H1 (cell line): ENCODE measurements around the gene BCL2L1. TPM values are rescaled to one million over a fixed set of nuclear protein-coding genes. Genes with fewer than 3 reads are reported as not detected.

Experiments used
- CBX5 ChIP-seq: fragments of 300-800, 300-1000 bp; sonication (generic); IDR thresholded peaks from 2 replicates; pipeline ENCODE4 v1.7.1; 2016; ENCODE audit warnings: antibody characterized with exemption, low read length, low read depth
- CBX8 ChIP-seq: fragments of 300-800, 300-1000 bp; sonication (generic); IDR thresholded peaks from 2 replicates; pipeline ENCODE4 v1.7.1; 2016; ENCODE audit warnings: low read depth, low read length, borderline replicate concordance
- CHD2 ChIP-seq: IDR thresholded peaks from 2 replicates; pipeline ENCODE4 v1.6.1; 2012; ENCODE audit warnings: low read length, improper control_type of control experiment
- CREB1 ChIP-seq: IDR thresholded peaks from 2 replicates; pipeline ENCODE4 v1.6.1; 2012; ENCODE audit warnings: inconsistent platforms
- CTCF ChIP-seq, 3 experiments: IDR thresholded peaks; 1 replicate in 2 of 3; 2 replicates in 1 of 3; pipeline versions ENCODE4 v1.5.1 to v1.6.1; 2011; ENCODE audit warnings: low read length in 3 of 3, mild to moderate bottlenecking in 3 of 3, inconsistent platforms in 2 of 3, low read depth in 1 of 3, moderate library complexity in 1 of 3; ENCODE audit not compliant: insufficient read depth in 1 of 3; ENCODE audit errors: control extremely low read depth in 1 of 3
- EGR1 ChIP-seq: IDR thresholded peaks from 2 replicates; pipeline ENCODE4 v1.6.1; 2011; ENCODE audit warnings: low read depth, low read length, borderline replicate concordance
- EZH2 ChIP-seq: fragments of 200-600 bp; sonication (generic); IDR thresholded peaks from 2 replicates; pipeline ENCODE4 v1.7.1; 2012; ENCODE audit warnings: low read depth, mild to moderate bottlenecking, moderate library complexity, low read length, inconsistent platforms; ENCODE audit not compliant: severe bottlenecking
- GTF2F1 ChIP-seq: IDR thresholded peaks from 2 replicates; pipeline ENCODE4 v1.6.1; 2012; ENCODE audit warnings: low read depth, low read length, improper control_type of control experiment, borderline replicate concordance
- JUN ChIP-seq: IDR thresholded peaks from 2 replicates; pipeline ENCODE4 v1.6.1; 2011; ENCODE audit warnings: low read depth, mild to moderate bottlenecking, improper control_type of control experiment, low read length
- KDM4A ChIP-seq: IDR thresholded peaks from one replicate; pipeline ENCODE4 v1.7.1; 2012; ENCODE audit warnings: low read depth, mild to moderate bottlenecking, moderate library complexity, low read length, inconsistent platforms; ENCODE audit not compliant: severe bottlenecking
- KDM5A ChIP-seq: fragments of 200-600 bp; IDR thresholded peaks from 2 replicates; pipeline ENCODE4 v1.7.1; 2012; ENCODE audit warnings: mild to moderate bottlenecking, low read length, inconsistent platforms, mixed read lengths
- MAFK ChIP-seq: IDR thresholded peaks from 2 replicates; pipeline ENCODE4 v1.6.1; 2012; ENCODE audit warnings: low read depth, mild to moderate bottlenecking, improper control_type of control experiment, low read length
- MAX ChIP-seq: IDR thresholded peaks from 2 replicates; pipeline ENCODE4 v1.6.1; 2012; ENCODE audit warnings: inconsistent platforms
- POLR2AphosphoS5 ChIP-seq: IDR thresholded peaks from 2 replicates; pipeline ENCODE4 v1.6.1; 2011; ENCODE audit warnings: low read depth, low read length
- POU5F1 ChIP-seq: IDR thresholded peaks from 2 replicates; pipeline ENCODE4 v1.6.1; 2011; ENCODE audit warnings: low read depth, mild to moderate bottlenecking, low read length, moderate library complexity
- RFX5 ChIP-seq: IDR thresholded peaks from 2 replicates; pipeline ENCODE4 v1.6.1; 2011; ENCODE audit warnings: low read depth, low read length, improper control_type of control experiment, borderline replicate concordance
- RXRA ChIP-seq: IDR thresholded peaks from 2 replicates; pipeline ENCODE4 v1.6.1; 2011; ENCODE audit warnings: low read depth, mild to moderate bottlenecking, low read length, moderate library complexity; ENCODE audit not compliant: insufficient read depth
- SP2 ChIP-seq: IDR thresholded peaks from 2 replicates; pipeline ENCODE4 v1.6.1; 2012; ENCODE audit warnings: mild to moderate bottlenecking, low read length, inconsistent platforms
- SP4 ChIP-seq: IDR thresholded peaks from 2 replicates; pipeline ENCODE4 v1.6.1; 2012; ENCODE audit warnings: low read length, inconsistent platforms
- SRF ChIP-seq: IDR thresholded peaks from 2 replicates; pipeline ENCODE4 v1.6.1; 2011; ENCODE audit warnings: mild to moderate bottlenecking, low read depth, low read length, moderate library complexity
- TBP ChIP-seq: IDR thresholded peaks from 2 replicates; pipeline ENCODE4 v1.6.1; 2011; ENCODE audit warnings: low read depth, low read length, improper control_type of control experiment
- TCF12 ChIP-seq: IDR thresholded peaks from 2 replicates; pipeline ENCODE4 v1.6.1; 2011; ENCODE audit warnings: low read depth, mild to moderate bottlenecking, low read length
- ZNF274 ChIP-seq: IDR thresholded peaks from 2 replicates; pipeline ENCODE4 v1.7.0; 2012; ENCODE audit warnings: low read length, borderline replicate concordance; ENCODE audit errors: extremely low read depth
- polyA plus RNA-seq, 7 experiments: library from polyadenylated mRNA; depleted of rRNA in 3 of 7; stranded (reverse) in 5 of 7; unstranded in 2 of 7; fragments of >200 nt in 5 of 7; fragments of 200-250 nt in 2 of 7; gene quantifications; 1 replicate in 5 of 7; 2 replicates in 1 of 7; 4 replicates in 1 of 7; pipeline versions ENCODE4 v1.2.1 to v1.2.3, GENCODE V29; 2011 to 2013; ENCODE audit warnings: missing spikeins in 2 of 7, mixed read lengths in 2 of 7
- total RNA-seq: library from RNA; stranded (reverse); fragmentation: NEBNext Ultra II Directional; extraction: Animal tissue kit (Norgen Biotek cat#: 25700); gene quantifications from 2 replicates; pipeline ENCODE4 v1.2.1, GENCODE V29; 2021

The BCL2L1 gene
- total and polyA plus RNA-seq, 2 of the 8 experiments (the other 6 are each of a cell fraction or from before 2014, with no cell fraction given) = 64.9 to 66.1 TPM

GRCh38 chr20:31661625-31662371, 60.9 kb downstream of the BCL2L1 start (continued):
- TF ChIP-seq RFX5 = no peak
- no peak for TF ChIP-seq TCF12
- TF ChIP-seq JUN = no peak
- TF ChIP-seq TBP = no peak; the same call in 1 of the 2 replicates
- no peak for TF ChIP-seq SP4
- no peak for TF ChIP-seq CBX5
- TF ChIP-seq CBX8 = no peak
- peak; percentile 44; the same call in 1 of the 2 replicates for TF ChIP-seq MAX
- no peak for TF ChIP-seq ZNF274
- TF ChIP-seq GTF2F1 = no peak
- peak; percentile 79 to 92 (median 86) for TF ChIP-seq CTCF (IDR thresholded peaks at IDR 0.05; ENCODE audit: control extremely low read depth in 1 of 3, insufficient read depth in 1 of 3, low read depth in 1 of 3, low read length in 3 of 3)
- TF ChIP-seq SP2 = no peak
- TF ChIP-seq POLR2AphosphoS5 = peak; percentile 50; the same call in 1 of the 2 replicates
- no peak for TF ChIP-seq EGR1
- 0 out of 2 replicates have a peak, but pooled peaks have one; percentile 19 for TF ChIP-seq CREB1
- TF ChIP-seq RXRA = no peak
- TF ChIP-seq POU5F1 = no peak
- TF ChIP-seq SRF = no peak
- no peak for TF ChIP-seq MAFK
- TF ChIP-seq KDM4A = no peak
- 0 out of 2 replicates have a peak, but pooled peaks have one; percentile 18 for TF ChIP-seq CHD2
- TF ChIP-seq EZH2 = no peak
- no peak for TF ChIP-seq KDM5A
